Measurements from ENCODE around the gene IFT88.
A peak's percentile ranks its signal among the peaks of the same experiment; 100 is the strongest.

The IFT88 gene

GRCh38 chr13:20566898-20567874, at the start of gene IFT88:
Gene IFT88 (plus strand): TSS chr13:20567157. CDS start chr13:20574386, 7,229 bp downstream.
- H3K36me3 ChIP-seq (ENCODE audit: low read length), result no peaks in the 10 kb centered on the region
- peak within 1 kb of the TSS; percentile 72 for H3K9ac ChIP-seq (ENCODE audit: low read length)
- H3F3A ChIP-seq (ENCODE audit: insufficient read depth), result 0 out of 2 replicates have a peak, but pooled peaks cover 3% of the 10 kb centered on the region
- H3K79me2 ChIP-seq (ENCODE audit: insufficient read depth, low read length), result no peaks in the 10 kb centered on the region
- H3K4me2 ChIP-seq (ENCODE audit: low read depth, low read length, poor library complexity, severe bottlenecking), result peak within 1 kb of the TSS; percentile 95
- H3K27me3 ChIP-seq (ENCODE audit: low read length), result no peaks in the 10 kb centered on the region
- H3K4me3 ChIP-seq (ENCODE audit: insufficient read depth, low read length, poor library complexity, severe bottlenecking), result peak within 1 kb of the TSS; percentile 66
- peaks cover 6% of the 10 kb centered on the region; the same call in 1 of the 2 replicates for H3K9me3 ChIP-seq (ENCODE audit: insufficient read depth, low read length)
- peak within 1 kb of the TSS; percentile 58 for H3K27ac ChIP-seq (ENCODE audit: low read depth, low read length)
- H2AFZ ChIP-seq (ENCODE audit: low read depth, low read length, severe bottlenecking), result peak within 1 kb of the TSS; percentile 95
- H3K9me2 ChIP-seq (replicated peaks; ENCODE audit: insufficient read depth, low read length), result no peaks in the 10 kb centered on the region
- no peak for TF ChIP-seq EZH2phosphoT487 (conservative IDR thresholded peaks at IDR 0.05; ENCODE audit: low read length)
- no peaks in the 10 kb centered on the region for H4K20me1 ChIP-seq (ENCODE audit: low read depth, low read length)

DNA sequence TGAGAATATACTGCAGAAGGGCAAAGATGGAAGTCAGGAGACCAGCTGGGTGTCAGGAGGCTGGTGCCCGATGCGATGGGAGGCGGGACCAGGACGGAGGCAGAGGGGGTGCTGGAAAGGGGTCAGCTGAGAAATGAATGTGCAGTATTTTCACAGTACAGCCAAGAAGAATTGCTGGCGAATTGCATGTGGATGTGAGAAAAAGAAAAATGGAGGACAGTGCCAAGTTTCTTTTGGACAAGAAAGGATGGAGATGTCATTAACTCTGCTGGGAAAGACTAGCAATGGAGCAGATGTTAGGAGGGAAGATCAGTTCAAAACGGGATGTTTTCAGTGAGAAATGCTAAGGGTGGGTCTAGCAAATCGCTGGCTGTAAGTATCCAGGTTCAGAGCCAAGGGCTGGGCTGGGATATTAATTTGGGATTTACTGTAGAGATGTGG, 48.3 kb upstream of the IFT88 start:
- Histone ChIP-seq H3K79me2 (ENCODE audit: insufficient read depth, low read length) (no peaks in the 10 kb centered on the region), H3K9ac (ENCODE audit: low read length) (no peak overlapping the region), H3K4me3 (ENCODE audit: insufficient read depth, low read length, poor library complexity, severe bottlenecking) (no peak overlapping the region)

GRCh38 chr13:20519875-20520274, 47.1 kb upstream of the IFT88 start:
- H3K9me3 ChIP-seq (ENCODE audit: insufficient read depth, low read length), result no peaks in the 10 kb centered on the region
- no peaks in the 10 kb centered on the region for H3K79me2 ChIP-seq (ENCODE audit: insufficient read depth, low read length)
- H4K20me1 ChIP-seq (ENCODE audit: low read depth, low read length), result no peaks in the 10 kb centered on the region
- no peaks in the 10 kb centered on the region for H3F3A ChIP-seq (ENCODE audit: insufficient read depth)
- no peak overlapping the region for H2AFZ ChIP-seq (ENCODE audit: low read depth, low read length, severe bottlenecking)
- no peaks in the 10 kb centered on the region for H3K36me3 ChIP-seq (ENCODE audit: low read length)
- H3K27ac ChIP-seq (ENCODE audit: low read depth, low read length), result no peak overlapping the region
- no peak overlapping the region for H3K9ac ChIP-seq (ENCODE audit: low read length)
- no peaks in the 10 kb centered on the region for H3K27me3 ChIP-seq (ENCODE audit: low read length)
- no peak overlapping the region for H3K4me3 ChIP-seq (ENCODE audit: insufficient read depth, low read length, poor library complexity, severe bottlenecking)
- no peaks in the 10 kb centered on the region for H3K9me2 ChIP-seq (replicated peaks; ENCODE audit: insufficient read depth, low read length)
- no peak overlapping the region for H3K4me2 ChIP-seq (ENCODE audit: low read depth, low read length, poor library complexity, severe bottlenecking)
- TF ChIP-seq, protein P1, sequence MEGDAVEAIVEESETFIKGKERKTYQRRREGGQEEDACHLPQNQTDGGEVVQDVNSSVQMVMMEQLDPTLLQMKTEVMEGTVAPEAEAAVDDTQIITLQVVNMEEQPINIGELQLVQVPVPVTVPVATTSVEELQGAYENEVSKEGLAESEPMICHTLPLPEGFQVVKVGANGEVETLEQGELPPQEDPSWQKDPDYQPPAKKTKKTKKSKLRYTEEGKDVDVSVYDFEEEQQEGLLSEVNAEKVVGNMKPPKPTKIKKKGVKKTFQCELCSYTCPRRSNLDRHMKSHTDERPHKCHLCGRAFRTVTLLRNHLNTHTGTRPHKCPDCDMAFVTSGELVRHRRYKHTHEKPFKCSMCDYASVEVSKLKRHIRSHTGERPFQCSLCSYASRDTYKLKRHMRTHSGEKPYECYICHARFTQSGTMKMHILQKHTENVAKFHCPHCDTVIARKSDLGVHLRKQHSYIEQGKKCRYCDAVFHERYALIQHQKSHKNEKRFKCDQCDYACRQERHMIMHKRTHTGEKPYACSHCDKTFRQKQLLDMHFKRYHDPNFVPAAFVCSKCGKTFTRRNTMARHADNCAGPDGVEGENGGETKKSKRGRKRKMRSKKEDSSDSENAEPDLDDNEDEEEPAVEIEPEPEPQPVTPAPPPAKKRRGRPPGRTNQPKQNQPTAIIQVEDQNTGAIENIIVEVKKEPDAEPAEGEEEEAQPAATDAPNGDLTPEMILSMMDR (IDR thresholded peaks at IDR 0.05; ENCODE audit: insufficient read depth, low read length, poor library complexity, severe bottlenecking), result no peak
- no peak for TF ChIP-seq EZH2phosphoT487 (conservative IDR thresholded peaks at IDR 0.05; ENCODE audit: low read length)

More for the DNA sequence above, 48.3 kb upstream of the IFT88 start:
- H3K9me3 ChIP-seq (ENCODE audit: insufficient read depth, low read length), result no peaks in the 10 kb centered on the region
- no peaks in the 10 kb centered on the region for H3K9me2 ChIP-seq (replicated peaks; ENCODE audit: insufficient read depth, low read length)
- no peak overlapping the region for H2AFZ ChIP-seq (ENCODE audit: low read depth, low read length, severe bottlenecking)
- no peak overlapping the region for H3K27ac ChIP-seq (ENCODE audit: low read depth, low read length)
- no peaks in the 10 kb centered on the region for H4K20me1 ChIP-seq (ENCODE audit: low read depth, low read length)
- TF ChIP-seq, protein P1 (IDR thresholded peaks at IDR 0.05; ENCODE audit: insufficient read depth, low read length, poor library complexity, severe bottlenecking), result no peak
- no peak for TF ChIP-seq EZH2phosphoT487 (conservative IDR thresholded peaks at IDR 0.05; ENCODE audit: low read length)
- no peak overlapping the region for H3K4me2 ChIP-seq (ENCODE audit: low read depth, low read length, poor library complexity, severe bottlenecking)
- no peaks in the 10 kb centered on the region for H3K27me3 ChIP-seq (ENCODE audit: low read length)
- H3K36me3 ChIP-seq (ENCODE audit: low read length), result no peaks in the 10 kb centered on the region
- H3F3A ChIP-seq (ENCODE audit: insufficient read depth), result no peaks in the 10 kb centered on the region

Measured in SU-DHL-6 (cell line).